Superior temporal gyrus (tissue), 1 donor: Measurements from ENCODE around the gene MAP3K14.

Experiments used
- DNase-seq: peaks from one replicate; pipeline ENCODE4 v3.0.0-alpha.2; 2016; ENCODE audit errors: extremely low spot score

Gene MAP3K14

DNA sequence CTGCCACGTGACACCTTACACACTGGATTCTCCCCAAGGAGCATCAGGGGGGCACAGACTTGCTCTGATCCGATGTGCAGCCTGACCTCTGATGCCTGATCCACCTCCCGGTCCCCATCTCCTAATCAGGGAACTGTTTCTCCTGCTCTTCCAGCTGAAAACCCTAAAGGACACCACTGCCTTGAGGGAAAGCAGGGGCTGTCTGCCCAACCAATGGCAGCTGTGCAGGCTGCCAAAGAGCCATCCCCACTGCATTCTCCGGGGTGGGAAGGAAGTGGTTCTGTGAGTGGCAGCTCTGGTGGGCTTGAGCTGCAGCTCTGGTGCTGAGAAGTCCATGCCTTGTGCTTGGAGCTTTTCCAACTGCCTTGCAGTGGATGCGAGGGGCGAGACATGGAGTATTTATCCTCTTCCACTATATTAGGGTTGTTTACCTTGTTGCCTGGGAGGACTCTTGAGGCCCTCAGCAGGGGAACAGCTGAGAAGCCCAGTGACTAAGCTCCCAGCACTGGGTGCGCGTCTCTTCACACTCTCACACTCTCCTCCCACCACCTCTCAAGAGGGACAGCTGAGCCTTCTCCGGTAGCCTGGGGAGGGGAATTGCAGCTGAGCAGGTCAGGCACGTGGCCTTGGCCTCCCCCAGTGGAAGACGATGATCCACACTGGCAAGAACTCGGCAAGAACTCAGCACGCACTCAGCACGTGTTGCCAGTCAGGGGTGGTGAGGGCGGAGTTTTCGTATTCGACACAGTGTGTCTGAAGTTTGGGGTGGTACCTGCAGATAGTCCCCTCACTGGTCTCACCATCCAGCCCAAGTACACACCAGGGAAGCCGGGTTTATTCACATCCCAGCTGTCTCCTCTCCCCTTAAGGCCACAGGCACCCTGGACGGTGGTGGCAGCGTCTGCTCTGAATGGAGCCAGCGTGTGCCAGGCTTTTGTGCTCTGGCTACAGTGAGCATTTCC, 33.9 kb downstream of the MAP3K14 start:
- no peak for DNase-seq

GRCh38 chr17:45279898-45280297, 36.9 kb downstream of the MAP3K14 start:
- no peak for DNase-seq

- DNase-seq, result no peak
These were observed 38.8 kb downstream of the MAP3K14 start for GRCh38 chr17:45277992-45278391.

GRCh38 chr17:45277216-45277849, 39.5 kb downstream of the MAP3K14 start:
- peak; percentile 94 for DNase-seq

- DNase-seq, result no peak
These were observed 40.8 kb downstream of the MAP3K14 start for GRCh38 chr17:45276031-45276430.

DNA sequence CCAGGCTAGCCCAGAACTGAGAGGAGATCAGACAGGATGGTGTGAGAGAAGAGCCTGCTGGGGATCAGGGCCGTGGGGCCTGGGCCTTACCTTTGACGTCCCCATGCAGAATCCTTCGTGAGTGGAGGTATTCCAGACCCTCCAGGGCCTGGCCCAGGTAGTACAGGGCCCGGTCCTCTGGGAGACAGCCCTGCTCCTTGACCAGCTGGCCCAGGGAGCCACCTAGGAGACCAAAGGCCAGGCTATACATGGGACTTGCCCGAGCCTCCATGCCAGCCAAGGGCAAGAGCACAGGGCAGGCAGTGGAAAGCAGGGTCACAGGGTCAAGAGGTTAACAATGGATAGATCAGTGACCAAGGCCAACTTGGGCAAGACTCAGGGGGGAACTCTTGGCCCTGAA, 42.8 kb downstream of the MAP3K14 start:
- DNase-seq, result no peak

DNA sequence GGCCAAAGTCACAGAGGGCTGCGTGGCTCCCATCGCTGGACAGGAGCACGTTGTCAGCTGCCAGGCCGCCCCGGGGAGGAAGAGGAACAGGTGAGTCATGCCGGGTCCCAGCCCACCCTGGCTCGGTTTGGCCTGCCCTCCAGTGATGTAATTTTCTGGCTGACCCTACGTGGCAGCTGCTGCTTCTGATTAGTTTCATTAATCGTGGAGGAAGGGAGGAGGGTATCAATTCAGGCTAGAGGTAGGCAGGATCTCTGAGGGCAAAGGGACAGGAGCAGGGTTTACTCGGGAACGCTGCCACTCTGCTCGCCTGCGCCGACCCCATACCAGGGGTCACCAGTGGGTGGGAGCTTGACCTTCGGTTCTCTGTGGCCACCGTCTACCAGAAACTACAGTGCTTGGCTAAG, 43.3 kb downstream of the MAP3K14 start:
- no peak for DNase-seq

- no peak for DNase-seq
These were observed 45.2 kb downstream of the MAP3K14 start for GRCh38 chr17:45271603-45272002.

GRCh38 chr17:45270828-45271418, 45.9 kb downstream of the MAP3K14 start:
- no peak for DNase-seq

GRCh38 chr17:45269912-45270311, 46.9 kb downstream of the MAP3K14 start:
- DNase-seq, result no peak

GRCh38 chr17:45267436-45268055, 49.3 kb downstream of the MAP3K14 start:
- no peak for DNase-seq

DNA sequence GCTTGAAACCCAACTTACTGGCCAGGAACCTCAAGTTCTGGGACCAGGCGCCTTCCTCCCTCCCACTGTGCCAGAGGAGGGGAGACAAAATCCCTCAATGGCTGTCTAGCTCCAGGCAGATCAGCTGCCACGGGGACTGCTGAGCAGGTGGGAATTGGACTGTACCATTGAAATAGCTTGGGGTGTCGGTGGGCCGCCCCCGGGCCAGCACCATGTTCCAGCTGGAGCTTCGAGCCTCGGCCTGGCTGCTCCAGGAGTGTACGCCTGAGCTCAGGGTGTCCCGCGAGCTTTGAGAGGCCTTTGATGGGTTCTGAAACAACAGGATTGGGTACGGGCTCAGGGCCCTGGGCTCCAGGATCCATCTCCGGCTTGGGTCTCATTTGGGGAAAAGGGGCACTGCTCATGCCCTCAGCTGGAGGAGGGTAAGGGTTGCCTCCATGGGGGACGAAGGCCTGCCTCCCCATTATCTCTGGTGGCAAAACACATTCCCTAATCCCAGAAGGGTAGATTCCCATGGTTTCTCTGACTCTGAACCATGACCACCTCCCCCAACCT, 50.4 kb downstream of the MAP3K14 start:
- no peak for DNase-seq

GRCh38 chr17:45265821-45266220, 51.0 kb downstream of the MAP3K14 start:
- DNase-seq, result no peak

GRCh38 chr17:45264988-45265387, 51.8 kb downstream of the MAP3K14 start:
- no peak for DNase-seq

DNA sequence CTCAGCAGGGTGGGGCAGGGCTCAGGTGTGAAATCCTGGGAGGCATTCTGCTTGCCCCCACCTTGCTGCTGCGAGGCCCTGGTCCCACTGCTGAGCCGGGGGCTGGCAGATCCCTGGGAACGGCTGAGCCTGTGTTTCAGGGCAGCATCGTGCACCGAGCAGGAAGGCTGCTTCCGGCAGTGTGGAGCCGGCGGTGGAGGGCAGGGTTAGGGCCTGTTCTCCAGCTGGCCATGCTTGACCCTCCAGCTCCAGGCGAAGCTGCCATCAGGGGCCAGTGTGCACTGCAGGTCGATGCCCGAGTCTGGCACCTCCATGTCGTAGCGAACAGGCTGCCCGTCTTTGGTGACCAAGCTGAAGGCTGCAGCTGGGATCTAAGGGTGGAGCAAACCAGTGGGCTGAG, 52.4 kb downstream of the MAP3K14 start:
- no peak for DNase-seq

DNA sequence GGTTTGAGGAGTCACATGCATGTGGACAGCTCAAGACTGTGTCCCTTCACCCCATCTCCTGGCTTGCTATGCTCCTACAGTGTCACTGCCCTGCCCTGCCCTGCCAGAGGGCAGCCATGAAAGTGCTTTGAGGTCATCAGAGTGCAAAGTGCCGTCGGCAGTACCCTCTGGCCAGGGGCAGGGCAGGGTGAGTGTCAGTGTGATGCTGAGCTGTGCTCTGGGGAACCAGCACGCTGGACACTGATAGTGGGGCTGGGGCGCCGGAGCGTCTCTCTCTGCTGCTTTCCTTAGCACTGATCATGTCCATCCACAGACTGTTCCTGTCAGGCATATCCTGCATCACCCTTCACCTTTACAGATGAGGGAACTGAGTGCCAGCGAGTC, 53.4 kb downstream of the MAP3K14 start:
- no peak for DNase-seq

DNA sequence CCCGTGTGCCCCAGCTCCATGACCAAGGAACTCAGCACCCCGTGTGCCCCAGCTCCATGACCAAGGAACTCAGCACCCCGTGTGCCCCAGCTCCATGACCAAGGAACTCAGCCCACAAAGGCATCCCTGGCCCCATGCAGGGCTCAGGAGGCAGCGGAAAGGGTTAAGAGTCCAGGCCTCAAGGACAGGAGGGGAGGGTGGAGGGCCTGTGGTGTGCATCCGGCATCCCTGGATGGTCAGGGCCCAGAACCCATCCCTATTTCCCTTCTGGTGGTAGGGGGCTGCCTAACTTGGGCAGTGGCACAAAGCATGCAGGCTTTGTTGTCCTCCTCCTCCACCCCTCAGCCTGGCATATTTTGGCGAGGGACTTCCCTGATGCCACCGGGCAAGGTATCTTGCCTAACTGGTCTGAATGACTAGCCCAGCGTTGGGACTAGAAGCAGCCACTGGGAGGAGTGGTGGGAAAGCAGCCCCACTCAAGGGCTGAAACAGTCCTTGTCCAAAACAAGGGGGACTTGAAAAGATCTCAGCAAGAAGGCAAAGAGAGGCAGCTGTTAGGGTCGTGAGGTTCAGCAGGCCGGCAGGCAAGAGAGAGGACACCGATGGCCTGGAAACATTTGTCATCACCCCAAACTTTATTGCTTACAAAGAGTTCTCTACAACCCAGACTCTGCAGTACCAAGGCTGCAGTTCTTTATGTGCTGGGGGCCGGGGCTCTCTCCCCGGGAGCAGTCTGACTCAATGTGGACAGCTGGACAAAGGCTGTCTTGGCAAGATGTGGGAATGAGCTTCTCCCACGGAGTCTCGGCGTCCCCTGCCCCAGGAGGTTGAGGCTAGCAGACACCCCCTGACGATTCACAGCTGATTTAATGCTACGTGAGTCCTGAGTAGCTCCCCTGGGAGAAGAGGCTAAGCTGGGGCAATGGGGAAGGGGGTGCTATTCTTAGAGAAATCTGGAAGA, 54.0 kb downstream of the MAP3K14 start:
- no peak for DNase-seq

DNA sequence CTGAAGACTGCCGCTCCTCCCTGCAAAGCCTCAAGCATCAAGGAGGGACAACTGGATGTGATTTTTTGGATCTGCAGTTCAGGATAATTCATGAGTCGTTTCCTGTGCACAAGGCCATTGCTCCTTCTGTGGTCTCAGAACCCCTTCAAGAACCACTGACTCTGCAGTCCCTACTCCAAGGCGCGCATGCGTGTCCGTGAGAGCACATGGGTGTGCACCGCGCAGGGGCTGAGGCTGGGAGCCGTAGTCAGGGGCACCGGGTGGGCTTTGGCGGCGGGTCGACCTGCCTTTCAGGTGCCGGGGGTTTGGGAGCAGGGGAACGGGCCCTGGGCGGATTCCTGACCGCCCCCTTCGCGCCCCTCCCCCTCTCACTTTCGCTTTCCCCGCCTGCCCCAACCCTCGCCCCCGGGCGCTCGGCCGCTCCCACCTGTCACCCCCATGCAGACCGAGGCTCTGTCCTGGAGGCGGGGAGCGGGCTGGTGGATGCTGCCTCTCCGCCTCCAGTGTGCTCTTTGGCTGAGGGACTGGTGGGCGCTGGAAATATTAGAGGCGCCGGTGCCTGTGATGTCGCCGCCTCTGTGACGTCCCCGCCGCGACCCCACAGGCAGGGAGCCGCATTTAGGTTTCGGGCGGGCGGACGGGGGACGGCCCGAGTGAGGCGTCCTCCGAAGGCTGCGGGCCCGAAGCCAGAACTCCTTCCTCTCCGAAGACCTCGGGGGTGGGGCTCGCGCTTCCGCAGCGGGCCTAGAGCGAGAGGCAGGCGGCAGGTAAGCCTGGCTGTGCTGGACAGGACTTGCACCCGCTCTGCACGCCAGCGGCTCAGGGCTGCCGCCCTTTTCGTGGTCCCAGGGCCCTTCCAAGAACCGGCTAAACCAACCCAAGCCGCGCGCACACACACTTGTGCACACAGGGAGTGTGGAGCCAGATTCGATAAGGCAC, 55.0 kb downstream of the MAP3K14 start, which contains the start of gene SPATA32:
Gene SPATA32 (minus strand): TSS at position 518 of the 939 bp plus-strand sequence. CDS start 78 bp downstream, at position 440.
- peak; percentile 67 for DNase-seq

DNA sequence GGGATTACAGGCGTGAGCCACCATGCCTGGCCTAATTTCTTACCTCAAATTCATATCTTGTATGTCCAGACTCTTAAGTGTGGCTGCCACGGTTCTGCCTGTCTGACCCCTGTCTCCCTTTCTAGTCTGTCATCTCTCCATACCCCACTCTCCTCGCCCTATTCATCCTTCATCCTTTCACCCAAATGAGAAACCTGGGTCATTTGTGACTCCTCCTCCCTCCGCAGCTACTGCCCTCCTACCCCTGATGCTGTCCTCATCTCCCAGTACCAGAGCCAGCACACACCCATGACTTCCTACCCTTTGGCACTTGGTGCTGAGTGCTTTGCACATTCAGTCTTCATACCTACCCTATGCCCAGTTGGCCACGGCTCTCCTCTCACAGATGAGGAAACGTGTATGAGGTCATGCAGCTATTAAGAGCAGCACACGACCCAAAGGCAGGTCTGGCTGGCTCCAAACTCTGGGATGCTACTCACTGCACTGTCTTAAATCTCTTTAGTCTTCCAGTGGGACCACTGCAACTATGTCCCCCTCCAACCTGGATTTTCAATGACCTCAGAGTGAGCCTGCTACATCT, 56.5 kb downstream of the MAP3K14 start:
- DNase-seq, result no peak
